ENCODE measurements around the gene PLA2G3.

Gene PLA2G3

DNA sequence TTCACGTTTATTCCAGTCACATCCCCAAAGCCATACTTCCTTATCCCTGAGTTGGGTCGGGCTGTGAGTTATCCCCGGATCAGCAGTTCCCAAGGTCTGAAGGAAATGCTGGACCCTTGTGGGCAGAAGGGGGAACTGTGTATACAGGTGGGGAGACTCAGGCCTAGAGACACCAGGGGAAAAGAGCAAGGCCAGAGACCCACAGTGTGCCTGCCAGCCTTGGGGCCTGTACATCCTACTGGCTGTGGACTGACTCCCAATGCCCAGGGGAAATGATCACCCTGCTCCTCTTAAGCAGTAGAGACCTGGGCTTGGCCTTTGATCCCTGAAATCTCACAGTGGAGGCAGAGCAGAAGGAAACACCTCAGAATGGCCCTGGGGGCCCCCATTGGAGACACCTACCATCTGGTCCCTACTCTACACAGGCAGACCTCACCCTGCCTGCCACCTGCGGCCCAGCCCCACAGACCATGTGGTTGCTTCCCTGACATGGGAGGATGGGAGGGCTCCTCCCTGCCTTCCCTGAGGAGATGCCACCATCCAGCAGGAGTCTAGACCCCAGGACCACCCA lies 34.2 kb downstream of the PLA2G3 start:
- DNase-seq (ENCODE audit: low read depth): no peak
- H3K4me3 ChIP-seq (ENCODE audit: low read length): peak overlapping the region; percentile 95
- TF ChIP-seq, protein P1, sequence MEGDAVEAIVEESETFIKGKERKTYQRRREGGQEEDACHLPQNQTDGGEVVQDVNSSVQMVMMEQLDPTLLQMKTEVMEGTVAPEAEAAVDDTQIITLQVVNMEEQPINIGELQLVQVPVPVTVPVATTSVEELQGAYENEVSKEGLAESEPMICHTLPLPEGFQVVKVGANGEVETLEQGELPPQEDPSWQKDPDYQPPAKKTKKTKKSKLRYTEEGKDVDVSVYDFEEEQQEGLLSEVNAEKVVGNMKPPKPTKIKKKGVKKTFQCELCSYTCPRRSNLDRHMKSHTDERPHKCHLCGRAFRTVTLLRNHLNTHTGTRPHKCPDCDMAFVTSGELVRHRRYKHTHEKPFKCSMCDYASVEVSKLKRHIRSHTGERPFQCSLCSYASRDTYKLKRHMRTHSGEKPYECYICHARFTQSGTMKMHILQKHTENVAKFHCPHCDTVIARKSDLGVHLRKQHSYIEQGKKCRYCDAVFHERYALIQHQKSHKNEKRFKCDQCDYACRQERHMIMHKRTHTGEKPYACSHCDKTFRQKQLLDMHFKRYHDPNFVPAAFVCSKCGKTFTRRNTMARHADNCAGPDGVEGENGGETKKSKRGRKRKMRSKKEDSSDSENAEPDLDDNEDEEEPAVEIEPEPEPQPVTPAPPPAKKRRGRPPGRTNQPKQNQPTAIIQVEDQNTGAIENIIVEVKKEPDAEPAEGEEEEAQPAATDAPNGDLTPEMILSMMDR (conservative IDR thresholded peaks at IDR 0.05; ENCODE audit: low read length): peak; percentile 33; the same call in 1 of the 2 replicates

DNA sequence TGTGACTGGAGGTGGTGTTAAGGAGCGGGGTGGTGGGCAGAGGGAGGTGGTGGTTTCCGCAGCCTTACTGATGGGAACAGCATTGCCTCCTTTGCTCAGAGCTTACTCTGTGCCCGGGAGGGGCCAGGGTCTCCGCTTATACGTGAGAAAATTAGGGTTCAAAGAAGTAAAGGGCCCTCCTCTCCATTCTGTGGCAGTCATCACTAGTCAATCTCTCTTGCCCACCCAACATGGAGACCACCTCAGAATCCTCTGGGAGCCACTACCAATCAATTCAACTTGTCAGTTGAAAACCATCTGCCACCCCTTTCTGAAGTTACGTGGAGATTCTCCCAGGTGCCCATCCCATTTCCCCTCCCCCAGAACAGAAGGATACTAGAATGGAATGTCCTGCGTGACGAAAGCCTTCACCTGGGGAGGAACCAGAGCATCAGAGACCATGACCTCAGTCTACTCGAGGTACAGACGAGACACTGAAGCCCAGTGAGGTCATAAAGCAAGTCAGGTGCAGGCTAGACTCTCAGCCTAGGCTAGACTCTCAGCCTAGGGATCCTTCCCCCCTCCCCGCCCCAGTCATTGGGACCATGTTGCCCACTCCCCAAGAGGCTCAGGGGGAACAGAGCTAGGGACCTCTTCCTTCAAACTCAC lies 34.9 kb downstream of the PLA2G3 start:
- no peak for DNase-seq (ENCODE audit: low read depth)
- TF ChIP-seq, protein P1 (conservative IDR thresholded peaks at IDR 0.05; ENCODE audit: low read length): no peak
- peak overlapping the region; percentile 95 for H3K4me3 ChIP-seq (ENCODE audit: low read length)

DNA sequence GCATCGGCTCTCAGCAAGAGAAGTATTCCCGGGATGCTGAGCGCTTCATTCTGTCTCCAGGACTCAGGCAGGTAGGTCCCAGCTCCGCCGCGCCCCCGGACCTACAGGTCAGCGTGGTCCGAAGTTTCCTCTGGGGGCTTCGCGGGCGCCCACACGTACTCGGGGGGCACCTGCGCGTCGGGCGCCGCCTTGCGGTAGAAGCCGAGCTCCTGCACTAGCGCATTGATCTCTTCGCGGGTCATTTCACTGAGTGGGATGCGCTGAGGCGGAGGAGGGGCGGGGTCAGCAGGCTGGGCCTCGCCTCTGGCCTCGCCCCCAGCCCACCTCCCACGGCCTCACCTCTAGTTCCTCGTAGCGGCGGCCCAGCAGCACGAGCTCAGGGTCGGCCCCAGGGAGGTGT lies 35.4 kb downstream of the PLA2G3 start:
- TF ChIP-seq, protein P1 (conservative IDR thresholded peaks at IDR 0.05; ENCODE audit: low read length): peak; percentile 26
- no peak for DNase-seq (ENCODE audit: low read depth)
- H3K4me3 ChIP-seq (ENCODE audit: low read length): no peak overlapping the region

DNA sequence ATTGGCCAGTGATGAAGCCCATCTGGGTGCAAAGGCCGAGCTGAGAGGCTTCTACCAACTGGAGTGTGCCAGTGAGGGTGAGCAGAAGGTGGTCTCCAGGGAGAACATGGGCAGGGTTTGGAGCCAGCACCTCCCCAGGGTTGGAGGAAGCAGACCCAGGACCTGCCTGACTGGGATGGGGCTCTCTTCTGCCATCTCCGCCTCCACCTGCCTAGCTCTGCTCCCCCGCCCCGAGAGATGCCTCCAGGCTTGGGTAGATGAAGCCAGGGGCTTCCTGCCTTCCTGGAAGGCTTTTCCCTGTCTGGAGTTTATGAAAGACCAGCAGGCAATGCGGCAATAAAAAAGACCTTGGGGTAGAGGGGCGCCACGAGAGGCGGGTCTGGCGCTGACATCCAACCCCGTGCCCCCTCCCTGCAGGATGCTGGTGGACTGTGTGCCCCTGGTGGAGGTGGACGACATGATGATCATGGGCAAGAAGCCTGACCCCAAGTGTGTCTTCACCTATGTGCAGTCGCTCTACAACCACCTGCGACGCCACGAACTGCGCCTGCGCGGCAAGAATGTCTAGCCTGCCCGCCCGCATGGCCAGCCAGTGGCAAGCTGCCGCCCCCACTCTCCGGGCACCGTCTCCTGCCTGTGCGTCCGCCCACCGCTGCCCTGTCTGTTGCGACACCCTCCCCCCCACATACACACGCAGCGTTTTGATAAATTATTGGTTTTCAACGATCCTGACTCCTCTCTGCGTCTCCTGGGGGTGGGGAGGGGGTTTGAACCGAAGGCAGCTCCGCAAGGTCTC lies 36.2 kb downstream of the PLA2G3 start:
- no peak for DNase-seq (ENCODE audit: low read depth)
- TF ChIP-seq, protein P1 (conservative IDR thresholded peaks at IDR 0.05; ENCODE audit: low read length): no peak
- no peak overlapping the region for H3K4me3 ChIP-seq (ENCODE audit: low read length)

DNA sequence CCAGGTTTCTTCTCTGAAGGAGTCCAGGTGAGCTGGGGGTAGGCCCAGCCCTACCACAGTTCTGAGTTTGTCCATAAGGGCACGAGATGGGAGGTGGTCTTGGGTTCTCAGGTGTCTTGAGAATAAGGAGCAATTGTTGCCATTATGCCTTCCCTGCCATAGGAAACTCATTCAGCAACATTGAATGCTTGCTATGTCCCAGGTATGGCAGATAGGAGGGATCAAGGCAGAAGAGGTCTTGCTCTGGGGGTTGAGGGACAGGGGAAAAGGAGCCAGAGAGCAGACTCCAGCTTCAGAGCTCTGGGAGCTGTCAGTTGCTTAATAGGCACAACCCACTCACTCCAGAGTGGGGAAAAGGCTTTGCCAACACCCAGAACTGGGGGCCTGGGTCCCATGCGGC lies 37.2 kb downstream of the PLA2G3 start:
- no peak overlapping the region for H3K4me3 ChIP-seq (ENCODE audit: low read length)
- TF ChIP-seq, protein P1 (conservative IDR thresholded peaks at IDR 0.05; ENCODE audit: low read length): no peak
- DNase-seq (ENCODE audit: low read depth): no peak

DNA sequence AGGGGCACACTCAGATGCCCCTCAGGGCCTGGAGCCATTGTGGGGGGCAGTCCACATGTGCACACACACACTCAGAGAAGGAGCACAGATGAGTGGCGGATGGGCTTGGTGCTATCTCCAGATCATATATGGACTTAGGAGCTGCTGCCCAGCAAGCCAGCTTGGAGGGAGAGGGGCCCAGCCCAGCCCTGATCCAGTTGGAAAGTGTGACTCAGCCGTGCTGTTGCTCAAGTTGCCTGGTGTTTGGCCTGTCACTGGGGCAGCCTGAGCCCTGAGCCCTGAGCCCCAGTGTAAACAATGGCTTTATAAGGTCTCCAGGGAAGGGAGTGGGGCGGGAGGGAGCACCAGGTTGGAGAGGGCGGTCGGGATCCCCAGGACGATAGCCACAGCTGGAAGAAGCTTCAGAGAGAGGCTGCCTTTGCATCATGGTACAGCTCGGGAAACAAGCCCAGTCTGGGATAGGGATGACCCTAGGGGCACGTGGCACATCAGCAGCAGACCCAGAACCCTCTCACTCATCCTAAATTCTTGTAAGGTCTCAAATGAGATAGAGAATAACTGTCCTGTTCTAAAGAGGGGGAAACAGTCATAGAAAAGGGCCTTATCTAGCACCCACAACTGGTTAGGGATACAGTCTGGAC lies 37.7 kb downstream of the PLA2G3 start:
- TF ChIP-seq, protein P1 (conservative IDR thresholded peaks at IDR 0.05; ENCODE audit: low read length): no peak
- H3K4me3 ChIP-seq (ENCODE audit: low read length): no peak overlapping the region
- peak; percentile 96 for DNase-seq (ENCODE audit: low read depth)

Data from AG10803 (cell line).